ENCODE results near the gene HYAL1. TPM values are rescaled to one million over a fixed set of nuclear protein-coding genes. Genes with fewer than 3 reads are reported as not detected.

The HYAL1 gene
- total RNA-seq, 1 donor from 2014 or later, result 78.8 TPM

DNA sequence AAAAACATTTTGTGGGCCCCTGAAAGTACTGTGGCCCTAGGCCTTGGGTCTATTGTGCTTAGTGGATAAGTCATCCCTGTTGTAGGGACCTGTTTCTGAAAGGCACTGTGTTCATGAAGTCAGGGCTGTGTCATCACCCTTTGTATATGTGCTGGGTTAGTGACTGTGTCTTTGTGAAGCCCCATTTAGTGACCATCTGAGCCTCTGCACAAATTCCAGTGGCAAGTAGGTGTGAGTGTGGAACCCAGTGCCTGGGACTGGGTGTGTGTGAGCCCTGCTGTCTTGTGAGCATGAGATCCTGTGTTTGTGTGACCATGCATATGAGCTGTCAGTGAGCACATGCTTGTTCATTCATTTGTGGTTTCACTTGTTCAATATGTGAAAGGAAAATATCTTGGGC, 1.2 kb upstream of the HYAL1 start:
- peaks cover 23% of the 10 kb centered on the region for H3K4me1 ChIP-seq
- H3K27ac ChIP-seq, result no peak overlapping the region
- no peak overlapping the region for H3K4me3 ChIP-seq
- TF ChIP-seq, protein P1, sequence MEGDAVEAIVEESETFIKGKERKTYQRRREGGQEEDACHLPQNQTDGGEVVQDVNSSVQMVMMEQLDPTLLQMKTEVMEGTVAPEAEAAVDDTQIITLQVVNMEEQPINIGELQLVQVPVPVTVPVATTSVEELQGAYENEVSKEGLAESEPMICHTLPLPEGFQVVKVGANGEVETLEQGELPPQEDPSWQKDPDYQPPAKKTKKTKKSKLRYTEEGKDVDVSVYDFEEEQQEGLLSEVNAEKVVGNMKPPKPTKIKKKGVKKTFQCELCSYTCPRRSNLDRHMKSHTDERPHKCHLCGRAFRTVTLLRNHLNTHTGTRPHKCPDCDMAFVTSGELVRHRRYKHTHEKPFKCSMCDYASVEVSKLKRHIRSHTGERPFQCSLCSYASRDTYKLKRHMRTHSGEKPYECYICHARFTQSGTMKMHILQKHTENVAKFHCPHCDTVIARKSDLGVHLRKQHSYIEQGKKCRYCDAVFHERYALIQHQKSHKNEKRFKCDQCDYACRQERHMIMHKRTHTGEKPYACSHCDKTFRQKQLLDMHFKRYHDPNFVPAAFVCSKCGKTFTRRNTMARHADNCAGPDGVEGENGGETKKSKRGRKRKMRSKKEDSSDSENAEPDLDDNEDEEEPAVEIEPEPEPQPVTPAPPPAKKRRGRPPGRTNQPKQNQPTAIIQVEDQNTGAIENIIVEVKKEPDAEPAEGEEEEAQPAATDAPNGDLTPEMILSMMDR (IDR thresholded peaks at IDR 0.05), result no peak
- ATAC-seq, result no peak
- DNase-seq, result no peak
- H3K27me3 ChIP-seq, result no peaks in the 10 kb centered on the region
- intact Hi-C loops (cut with DNase I), result no loop called here
- H3K9me3 ChIP-seq, result no peaks in the 10 kb centered on the region
- H3K36me3 ChIP-seq, result no peaks in the 10 kb centered on the region

DNA sequence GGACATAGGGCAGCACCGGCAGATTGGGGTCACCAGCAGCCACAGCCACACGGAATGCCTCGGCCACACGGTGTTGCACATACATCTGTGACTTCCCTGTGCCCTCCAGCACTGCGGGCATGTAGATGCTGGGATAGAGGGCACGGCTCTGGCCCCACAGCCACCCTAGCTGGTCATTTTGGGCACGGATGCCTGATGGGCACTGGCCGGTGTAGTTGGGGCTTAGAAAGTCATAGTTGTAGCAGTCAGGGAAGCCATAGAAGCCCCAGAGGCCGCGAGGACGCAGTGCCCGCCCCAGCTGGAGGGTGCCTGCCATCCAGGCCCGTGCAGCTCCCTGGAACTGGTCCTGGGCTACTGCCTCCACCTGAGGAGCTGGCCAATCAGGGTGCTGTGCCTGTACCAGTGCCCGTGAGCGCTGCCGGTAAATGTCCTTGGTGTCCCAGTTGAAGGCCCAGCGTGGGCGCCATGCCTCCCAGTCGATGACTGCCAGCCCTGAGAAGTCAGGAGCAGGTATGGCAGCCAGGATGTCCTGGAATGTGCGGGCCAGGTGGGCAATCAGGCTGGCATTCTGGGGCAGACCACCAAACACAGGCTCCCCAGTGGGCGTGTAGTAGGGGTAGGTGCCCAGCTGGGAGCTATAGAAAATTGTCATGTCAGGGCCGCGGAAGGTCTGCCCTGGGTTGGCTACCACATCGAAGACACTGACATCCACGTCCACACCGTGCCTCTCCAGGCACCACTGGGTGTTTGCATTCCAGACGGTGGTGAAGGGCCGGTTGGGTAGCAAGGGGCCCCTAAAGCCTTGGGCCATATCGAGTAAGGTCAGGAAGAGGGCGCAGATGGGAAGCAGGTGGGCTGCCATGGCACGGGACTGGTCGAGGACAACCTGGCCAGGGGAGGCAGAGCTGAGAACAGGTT, 1.0 kb downstream of the HYAL1 start:
- H3K4me1 ChIP-seq, result peaks cover 33% of the 10 kb centered on the region

DNA sequence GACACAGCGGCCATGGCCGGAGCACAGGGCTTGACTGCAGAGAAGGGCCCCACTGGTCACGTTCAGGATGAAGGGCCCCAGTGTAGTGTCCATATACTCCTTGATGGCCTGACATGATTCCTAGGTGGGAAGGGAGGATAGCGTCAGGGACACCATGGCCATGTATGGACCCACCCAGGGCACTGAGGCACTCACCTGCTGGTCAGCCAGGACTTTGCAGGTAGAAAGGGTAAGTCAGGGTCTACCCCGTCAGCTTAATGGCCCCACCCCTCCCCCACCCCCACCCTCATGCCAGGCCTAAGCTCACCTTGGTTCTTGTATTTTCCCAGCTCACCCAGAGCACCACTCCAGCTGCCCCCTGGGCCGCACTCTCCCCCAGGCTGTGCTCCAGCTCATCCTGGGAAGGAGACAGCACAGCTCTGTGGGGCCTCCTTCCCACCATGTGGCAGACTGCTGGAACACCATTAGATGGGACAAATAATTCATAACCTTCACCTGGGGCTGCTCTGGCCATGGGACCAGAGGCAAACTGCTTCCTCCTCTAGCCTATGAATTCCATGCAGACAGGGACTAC, 2.6 kb downstream of the HYAL1 start:
- Histone ChIP-seq H3K4me1 (peaks cover 33% of the 10 kb centered on the region), H3K4me3 (peak overlapping the region; percentile 65), H3K27me3 (no peaks in the 10 kb centered on the region), H3K36me3 (no peaks in the 10 kb centered on the region), H3K27ac (peak overlapping the region; percentile 87), H3K9me3 (no peaks in the 10 kb centered on the region)
- DNase-seq (no peak), ATAC-seq (no peak)
- TF ChIP-seq, protein P1 (IDR thresholded peaks at IDR 0.05), result no peak
- intact Hi-C loops (cut with DNase I), result no loop called here

More for the DNA sequence above, 1.0 kb downstream of the HYAL1 start:
- DNase-seq, result no peak
- TF ChIP-seq, protein P1 (IDR thresholded peaks at IDR 0.05), result no peak
- Histone ChIP-seq H3K36me3 (no peaks in the 10 kb centered on the region), H3K27me3 (no peaks in the 10 kb centered on the region), H3K4me3 (peak overlapping the region; percentile 65), H3K9me3 (no peaks in the 10 kb centered on the region), H3K27ac (peak overlapping the region; percentile 79)
- no peak for ATAC-seq
- intact Hi-C loops (cut with DNase I), result no loop called here

DNA sequence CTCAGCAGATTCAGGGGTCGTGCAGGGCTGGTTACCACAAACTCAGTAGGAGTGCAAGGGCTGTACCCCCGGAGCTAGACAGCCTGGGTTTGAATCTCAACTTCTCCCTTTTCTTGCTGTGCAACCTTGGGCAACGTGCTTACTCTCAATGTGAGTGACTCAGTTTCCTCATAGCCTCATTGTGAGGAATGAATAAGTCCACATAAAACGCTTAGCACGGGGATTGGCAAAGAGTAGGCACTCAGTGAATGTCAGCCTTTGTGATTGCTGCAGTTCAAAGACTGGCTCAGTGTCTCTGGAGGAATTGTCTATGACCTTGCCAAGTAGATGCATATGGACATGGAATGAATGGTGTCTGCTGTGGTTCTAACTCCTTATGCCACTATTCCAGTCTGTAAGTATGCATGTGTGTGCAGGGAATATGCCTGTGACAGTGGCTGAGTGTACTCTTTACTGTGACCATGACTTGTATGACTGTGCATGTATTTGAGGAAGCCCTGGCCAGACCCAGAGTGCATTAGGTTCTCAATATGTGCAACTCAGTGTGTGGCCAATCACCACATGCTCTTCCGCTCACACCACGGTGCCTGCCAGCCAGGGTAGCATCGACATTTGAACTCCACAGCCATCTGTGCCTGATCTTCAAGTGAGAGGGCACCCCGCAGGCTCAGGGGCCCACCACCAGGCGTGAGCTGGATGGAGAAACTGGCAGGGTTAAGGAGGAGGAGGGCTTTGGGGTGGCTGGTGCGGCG, 3.3 kb downstream of the HYAL1 start:
- ATAC-seq (peak; percentile 14), DNase-seq (no peak)
- H3K27me3 ChIP-seq, result no peaks in the 10 kb centered on the region
- no peaks in the 10 kb centered on the region for H3K9me3 ChIP-seq
- intact Hi-C loops (cut with DNase I), result no loop called here
- H3K4me1 ChIP-seq, result peaks cover 33% of the 10 kb centered on the region
- H3K4me3 ChIP-seq, result peak overlapping the region; percentile 65
- H3K36me3 ChIP-seq, result no peaks in the 10 kb centered on the region
- TF ChIP-seq, protein P1 (IDR thresholded peaks at IDR 0.05), result no peak
- peak overlapping the region; percentile 87 for H3K27ac ChIP-seq

DNA sequence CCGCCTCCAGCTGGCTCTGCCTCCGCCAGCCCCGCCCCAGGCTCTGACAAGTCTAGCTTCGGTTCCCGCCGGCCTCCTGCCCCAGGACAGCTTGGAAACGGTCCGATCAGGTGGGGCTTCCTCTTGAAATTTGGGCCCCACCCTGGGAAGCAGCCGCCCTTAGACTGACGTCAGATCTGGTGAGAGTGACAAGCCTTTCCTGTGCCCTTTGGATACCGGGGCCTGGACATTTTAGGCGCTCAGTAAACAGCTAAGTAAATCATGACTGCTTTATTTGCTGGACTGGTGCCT, 3.8 kb downstream of the HYAL1 start:
- no peaks in the 10 kb centered on the region for H3K9me3 ChIP-seq
- peak overlapping the region; percentile 65 for H3K4me3 ChIP-seq
- intact Hi-C loops (cut with DNase I), result no loop called here
- TF ChIP-seq, protein P1 (IDR thresholded peaks at IDR 0.05), result no peak
- no peaks in the 10 kb centered on the region for H3K27me3 ChIP-seq
- peaks cover 33% of the 10 kb centered on the region for H3K4me1 ChIP-seq
- ATAC-seq (no peak), DNase-seq (no peak)
- no peaks in the 10 kb centered on the region for H3K36me3 ChIP-seq
- H3K27ac ChIP-seq, result peak overlapping the region; percentile 87

All from upper lobe of right lung (tissue), 1 donor.